SIG-M5 treated with dmso at 0.1 percent for 504 hours (cell line): ENCODE measurements around the gene ACAD11.
"Not testable (repeated sequence)": the region's sequence is repeated elsewhere in the genome, so short reads cannot be mapped to it uniquely, and the experiment has no call there.

Experiments
- DNase-seq: peaks from one replicate; lab custom pipeline; 2025; ENCODE audit not compliant: unreplicated experiment; lab: John Stamatoyannopoulos, UW

Gene ACAD11

GRCh38 chr3:132556036-132556386 lies 103.6 kb downstream of the ACAD11 start:
- not testable (repeated sequence) for DNase-seq

- no peak for DNase-seq
Observed at GRCh38 chr3:132555306-132556035, 104.1 kb downstream of the ACAD11 start.

GRCh38 chr3:132554437-132554836 lies 105.2 kb downstream of the ACAD11 start:
- no peak for DNase-seq

- DNase-seq = no peak
Observed at GRCh38 chr3:132553826-132554225, 105.8 kb downstream of the ACAD11 start.

- peak; percentile 24 for DNase-seq
Observed at GRCh38 chr3:132550579-132551305, 108.9 kb downstream of the ACAD11 start.

GRCh38 chr3:132549890-132550578 lies 109.6 kb downstream of the ACAD11 start:
- no peak for DNase-seq

GRCh38 chr3:132549169-132549568 lies 110.4 kb downstream of the ACAD11 start:
- DNase-seq = no peak

GRCh38 chr3:132545471-132545870 lies 114.1 kb downstream of the ACAD11 start:
- DNase-seq = peak; percentile 83

GRCh38 chr3:132544130-132544529 lies 115.5 kb downstream of the ACAD11 start:
- DNase-seq = no peak

- DNase-seq = peak; percentile 85
Observed at GRCh38 chr3:132543011-132543739, 116.4 kb downstream of the ACAD11 start.

- DNase-seq = peak; percentile 48
Observed at GRCh38 chr3:132542577-132542976, 117.0 kb downstream of the ACAD11 start.

- DNase-seq = no peak
Observed at GRCh38 chr3:132539681-132540080, 119.9 kb downstream of the ACAD11 start.

- DNase-seq = no peak
Observed at GRCh38 chr3:132538072-132538471, 121.5 kb downstream of the ACAD11 start.

- DNase-seq = no peak
Observed at GRCh38 chr3:132537297-132537696, 122.3 kb downstream of the ACAD11 start.

GRCh38 chr3:132536442-132537153 lies 123.0 kb downstream of the ACAD11 start:
- DNase-seq = no peak

- peak; percentile 58 for DNase-seq
Observed at GRCh38 chr3:132535575-132536441, 123.8 kb downstream of the ACAD11 start.

GRCh38 chr3:132530624-132531023 lies 129.0 kb downstream of the ACAD11 start:
- DNase-seq = no peak

GRCh38 chr3:132522353-132522752 lies 137.3 kb downstream of the ACAD11 start:
- no peak for DNase-seq

- DNase-seq = no peak
Observed at GRCh38 chr3:132521901-132522300, 137.7 kb downstream of the ACAD11 start.

- DNase-seq = no peak
Observed at GRCh38 chr3:132519914-132520313, 139.7 kb downstream of the ACAD11 start.
